Tongue (tissue), 2 donors: ENCODE results near the gene SLC10A1. TPM values are rescaled to one million over a fixed set of nuclear protein-coding genes. Genes with fewer than 3 reads are reported as not detected.

Experiments used
- small RNA-seq: library from RNA; depleted of rRNA; stranded (forward); fragments of <200 nt; gene quantifications from one replicate; pipeline ENCODE3, GENCODE V24; 2014; ENCODE audit warnings: low replicate concordance
- total RNA-seq: library from RNA; depleted of rRNA; stranded (reverse); fragments of >200 nt; gene quantifications from one replicate; pipeline ENCODE4 v1.2.3, GENCODE V29; 2014

The SLC10A1 gene
- total RNA-seq, 1 donor from 2014 or later, result not detected

Small RNA genes lying within 50 kb of the gene (small RNA-seq; reads per million reads assigned to genes)
- gene RF00614, result not detected

Other genes with a start within 250 kb of the SLC10A1 start
- gene CCDC177, start 222.4 kb downstream of the SLC10A1 start, total RNA-seq, result 0.21 TPM
- 27.2 TPM for gene SUSD6, start 185.6 kb downstream of the SLC10A1 start, total RNA-seq
- 288 TPM for gene SRSF5, start 30.1 kb downstream of the SLC10A1 start, total RNA-seq
- 4.0 TPM for gene SMOC1, start 82.2 kb upstream of the SLC10A1 start, total RNA-seq